ENCODE data around the gene SEZ6.

Gene SEZ6

DNA sequence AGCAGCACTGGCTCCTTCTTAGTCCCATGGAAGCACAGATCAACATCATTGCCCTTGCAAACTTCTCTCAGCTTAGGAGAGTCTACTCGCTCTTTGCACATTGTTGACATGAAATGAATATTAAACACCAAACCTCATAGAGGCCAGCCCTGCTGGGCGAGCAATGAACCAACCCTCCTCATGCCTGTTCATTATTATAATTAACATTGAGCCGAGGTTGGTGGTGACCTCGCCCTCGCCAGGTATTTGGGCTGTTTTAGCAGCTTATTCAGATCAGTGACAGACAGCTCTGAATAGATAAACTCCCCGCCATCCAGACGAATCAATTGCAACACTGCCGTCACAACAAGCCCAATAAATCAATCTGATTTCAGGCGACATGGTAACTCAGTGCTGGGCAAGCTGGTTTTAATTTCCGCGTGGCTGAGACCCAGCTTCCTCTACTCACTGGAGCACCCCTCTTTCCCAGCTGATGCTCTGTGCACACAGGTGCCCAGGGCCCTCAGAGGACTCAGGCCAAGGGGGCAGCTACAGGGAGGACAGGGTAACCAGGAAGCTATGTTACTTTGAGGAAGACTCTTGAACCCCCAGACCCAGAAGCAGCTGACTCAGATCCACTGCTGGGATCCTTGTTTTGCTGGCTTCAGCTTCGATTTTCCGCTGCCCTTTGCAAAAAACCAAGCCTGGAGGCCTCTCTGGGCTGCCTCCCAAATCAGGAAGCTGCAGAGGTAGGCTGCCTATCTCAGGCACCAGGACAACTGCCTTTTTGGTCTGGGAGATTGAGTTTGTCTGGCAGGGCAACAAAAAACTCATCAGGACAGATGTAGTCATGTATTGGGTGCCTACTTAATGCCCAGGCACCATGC is 10.7 kb upstream of the SEZ6 start:
- no peak overlapping the region for H3K27ac ChIP-seq (ENCODE audit: low read depth, low read length)
- no peaks in the 10 kb centered on the region for H3K9me3 ChIP-seq (ENCODE audit: control insufficient read depth, insufficient read depth, low read length)
- no peak overlapping the region for H3K9ac ChIP-seq (ENCODE audit: low read depth, low read length)
- no peak overlapping the region for H3K4me3 ChIP-seq (ENCODE audit: low read depth, low read length)
- H3K4me1 ChIP-seq (ENCODE audit: control insufficient read depth, insufficient read depth, low read length), result peaks cover 45% of the 10 kb centered on the region
- H3K27me3 ChIP-seq (ENCODE audit: control insufficient read depth, insufficient read depth, low read length), result peaks cover 11% of the 10 kb centered on the region; the same call in 1 of the 2 replicates
- H3K36me3 ChIP-seq (ENCODE audit: control insufficient read depth, insufficient read depth, low read length), result no peaks in the 10 kb centered on the region

DNA sequence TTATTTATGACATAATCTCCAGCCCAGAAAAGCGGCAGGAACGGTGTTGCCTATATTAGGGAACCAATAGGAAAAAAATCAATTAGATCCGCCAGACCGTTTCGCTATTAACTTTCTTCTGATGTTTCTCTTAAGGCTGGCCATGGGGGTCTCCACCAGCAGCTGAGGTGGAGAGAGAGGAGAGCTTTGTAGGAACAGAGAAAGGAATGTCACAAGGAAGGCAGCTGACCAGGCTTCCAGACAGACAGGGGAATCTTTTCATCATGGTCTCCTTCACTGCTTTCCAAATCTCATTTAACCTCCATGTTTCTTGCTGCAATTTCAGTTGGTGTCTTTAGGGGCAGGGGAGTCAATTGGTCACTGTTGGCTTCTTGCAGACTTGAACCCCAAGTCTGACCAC is 8.9 kb upstream of the SEZ6 start:
- Histone ChIP-seq H3K36me3 (ENCODE audit: control insufficient read depth, insufficient read depth, low read length) (no peaks in the 10 kb centered on the region), H3K4me3 (ENCODE audit: low read depth, low read length) (no peak overlapping the region), H3K9ac (ENCODE audit: low read depth, low read length) (no peak overlapping the region), H3K4me1 (ENCODE audit: control insufficient read depth, insufficient read depth, low read length) (peaks cover 50% of the 10 kb centered on the region), H3K9me3 (ENCODE audit: control insufficient read depth, insufficient read depth, low read length) (no peaks in the 10 kb centered on the region), H3K27ac (ENCODE audit: low read depth, low read length) (no peak overlapping the region), H3K27me3 (ENCODE audit: control insufficient read depth, insufficient read depth, low read length) (no peaks in the 10 kb centered on the region)

- Histone ChIP-seq H3K4me3 (ENCODE audit: low read depth, low read length) (no peak overlapping the region), H3K27ac (ENCODE audit: low read depth, low read length) (no peak overlapping the region), H3K27me3 (ENCODE audit: control insufficient read depth, insufficient read depth, low read length) (peaks cover 2% of the 10 kb centered on the region; the same call in 1 of the 2 replicates), H3K9ac (ENCODE audit: low read depth, low read length) (no peak overlapping the region), H3K36me3 (ENCODE audit: control insufficient read depth, insufficient read depth, low read length) (no peaks in the 10 kb centered on the region), H3K9me3 (ENCODE audit: control insufficient read depth, insufficient read depth, low read length) (no peaks in the 10 kb centered on the region), H3K4me1 (ENCODE audit: control insufficient read depth, insufficient read depth, low read length) (peaks cover 52% of the 10 kb centered on the region)
Measured at GRCh38 chr17:29012535-29012934, 6.7 kb upstream of the SEZ6 start.

GRCh38 chr17:29010586-29010985 is 4.8 kb upstream of the SEZ6 start:
- no peak overlapping the region for H3K27ac ChIP-seq (ENCODE audit: low read depth, low read length)
- H3K27me3 ChIP-seq (ENCODE audit: control insufficient read depth, insufficient read depth, low read length), result peaks cover 17% of the 10 kb centered on the region; the same call in 1 of the 2 replicates
- no peak overlapping the region for H3K9ac ChIP-seq (ENCODE audit: low read depth, low read length)
- H3K9me3 ChIP-seq (ENCODE audit: control insufficient read depth, insufficient read depth, low read length), result no peaks in the 10 kb centered on the region
- H3K36me3 ChIP-seq (ENCODE audit: control insufficient read depth, insufficient read depth, low read length), result no peaks in the 10 kb centered on the region
- H3K4me3 ChIP-seq (ENCODE audit: low read depth, low read length), result no peak overlapping the region
- H3K4me1 ChIP-seq (ENCODE audit: control insufficient read depth, insufficient read depth, low read length), result peaks cover 43% of the 10 kb centered on the region

DNA sequence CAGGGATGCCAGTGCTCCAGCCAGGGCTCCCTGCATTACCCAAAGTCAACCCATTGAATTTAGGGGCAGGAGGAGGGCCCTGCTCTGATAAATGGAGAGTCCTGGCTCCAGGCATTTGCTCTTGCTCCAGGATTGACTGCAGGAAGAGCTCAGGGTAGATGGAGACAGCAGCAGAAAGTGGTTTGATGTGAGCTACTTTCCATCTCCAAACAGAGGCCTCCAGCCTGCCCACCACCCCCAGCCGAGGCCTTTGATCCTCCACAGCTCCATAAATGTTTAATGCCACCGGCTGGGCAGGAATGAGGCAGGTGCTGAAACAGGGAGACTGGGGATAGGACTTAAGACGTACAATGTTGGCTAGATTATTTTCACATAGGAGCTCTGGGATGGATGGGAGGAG is 4.3 kb upstream of the SEZ6 start:
- no peaks in the 10 kb centered on the region for H3K9me3 ChIP-seq (ENCODE audit: control insufficient read depth, insufficient read depth, low read length)
- no peak overlapping the region for H3K9ac ChIP-seq (ENCODE audit: low read depth, low read length)
- peak overlapping the region; percentile 48 for H3K27ac ChIP-seq (ENCODE audit: low read depth, low read length)
- peaks cover 43% of the 10 kb centered on the region for H3K4me1 ChIP-seq (ENCODE audit: control insufficient read depth, insufficient read depth, low read length)
- no peak overlapping the region for H3K4me3 ChIP-seq (ENCODE audit: low read depth, low read length)
- H3K27me3 ChIP-seq (ENCODE audit: control insufficient read depth, insufficient read depth, low read length), result peaks cover 20% of the 10 kb centered on the region
- H3K36me3 ChIP-seq (ENCODE audit: control insufficient read depth, insufficient read depth, low read length), result no peaks in the 10 kb centered on the region

- H3K4me1 ChIP-seq (ENCODE audit: control insufficient read depth, insufficient read depth, low read length), result peaks cover 39% of the 10 kb centered on the region
- no peak overlapping the region for H3K27ac ChIP-seq (ENCODE audit: low read depth, low read length)
- peaks cover 35% of the 10 kb centered on the region for H3K27me3 ChIP-seq (ENCODE audit: control insufficient read depth, insufficient read depth, low read length)
- no peaks in the 10 kb centered on the region for H3K9me3 ChIP-seq (ENCODE audit: control insufficient read depth, insufficient read depth, low read length)
- H3K36me3 ChIP-seq (ENCODE audit: control insufficient read depth, insufficient read depth, low read length), result no peaks in the 10 kb centered on the region
- H3K4me3 ChIP-seq (ENCODE audit: low read depth, low read length), result no peak overlapping the region
- no peak overlapping the region for H3K9ac ChIP-seq (ENCODE audit: low read depth, low read length)
Measured at GRCh38 chr17:29008591-29008990, 2.8 kb upstream of the SEZ6 start.

GRCh38 chr17:29007860-29008455 is 2.1 kb upstream of the SEZ6 start:
- peaks cover 45% of the 10 kb centered on the region for H3K4me1 ChIP-seq (ENCODE audit: control insufficient read depth, insufficient read depth, low read length)
- H3K9me3 ChIP-seq (ENCODE audit: control insufficient read depth, insufficient read depth, low read length), result no peaks in the 10 kb centered on the region
- H3K36me3 ChIP-seq (ENCODE audit: control insufficient read depth, insufficient read depth, low read length), result no peaks in the 10 kb centered on the region
- no peak overlapping the region for H3K9ac ChIP-seq (ENCODE audit: low read depth, low read length)
- no peak overlapping the region for H3K27ac ChIP-seq (ENCODE audit: low read depth, low read length)
- no peak overlapping the region for H3K4me3 ChIP-seq (ENCODE audit: low read depth, low read length)
- peaks cover 40% of the 10 kb centered on the region for H3K27me3 ChIP-seq (ENCODE audit: control insufficient read depth, insufficient read depth, low read length)

GRCh38 chr17:29007456-29007855 is 1.6 kb upstream of the SEZ6 start:
- no peak overlapping the region for H3K4me3 ChIP-seq (ENCODE audit: low read depth, low read length)
- no peaks in the 10 kb centered on the region for H3K9me3 ChIP-seq (ENCODE audit: control insufficient read depth, insufficient read depth, low read length)
- H3K9ac ChIP-seq (ENCODE audit: low read depth, low read length), result no peak overlapping the region
- H3K36me3 ChIP-seq (ENCODE audit: control insufficient read depth, insufficient read depth, low read length), result no peaks in the 10 kb centered on the region
- peaks cover 43% of the 10 kb centered on the region for H3K27me3 ChIP-seq (ENCODE audit: control insufficient read depth, insufficient read depth, low read length)
- peaks cover 50% of the 10 kb centered on the region for H3K4me1 ChIP-seq (ENCODE audit: control insufficient read depth, insufficient read depth, low read length)
- no peak overlapping the region for H3K27ac ChIP-seq (ENCODE audit: low read depth, low read length)

- H3K27ac ChIP-seq (ENCODE audit: low read depth, low read length), result no peak overlapping the region
- no peaks in the 10 kb centered on the region for H3K36me3 ChIP-seq (ENCODE audit: control insufficient read depth, insufficient read depth, low read length)
- peaks cover 43% of the 10 kb centered on the region for H3K27me3 ChIP-seq (ENCODE audit: control insufficient read depth, insufficient read depth, low read length)
- H3K9me3 ChIP-seq (ENCODE audit: control insufficient read depth, insufficient read depth, low read length), result no peaks in the 10 kb centered on the region
- H3K4me3 ChIP-seq (ENCODE audit: low read depth, low read length), result no peak overlapping the region
- H3K9ac ChIP-seq (ENCODE audit: low read depth, low read length), result no peak overlapping the region
- peaks cover 36% of the 10 kb centered on the region for H3K4me1 ChIP-seq (ENCODE audit: control insufficient read depth, insufficient read depth, low read length)
Measured at GRCh38 chr17:29004081-29004692, 1.6 kb downstream of the SEZ6 start.

- no peaks in the 10 kb centered on the region for H3K36me3 ChIP-seq (ENCODE audit: control insufficient read depth, insufficient read depth, low read length)
- no peak overlapping the region for H3K4me3 ChIP-seq (ENCODE audit: low read depth, low read length)
- H3K27ac ChIP-seq (ENCODE audit: low read depth, low read length), result no peak overlapping the region
- peaks cover 48% of the 10 kb centered on the region for H3K27me3 ChIP-seq (ENCODE audit: control insufficient read depth, insufficient read depth, low read length)
- no peak overlapping the region for H3K9ac ChIP-seq (ENCODE audit: low read depth, low read length)
- peaks cover 32% of the 10 kb centered on the region for H3K4me1 ChIP-seq (ENCODE audit: control insufficient read depth, insufficient read depth, low read length)
- H3K9me3 ChIP-seq (ENCODE audit: control insufficient read depth, insufficient read depth, low read length), result no peaks in the 10 kb centered on the region
Measured at GRCh38 chr17:29003289-29003688, 2.5 kb downstream of the SEZ6 start.

DNA sequence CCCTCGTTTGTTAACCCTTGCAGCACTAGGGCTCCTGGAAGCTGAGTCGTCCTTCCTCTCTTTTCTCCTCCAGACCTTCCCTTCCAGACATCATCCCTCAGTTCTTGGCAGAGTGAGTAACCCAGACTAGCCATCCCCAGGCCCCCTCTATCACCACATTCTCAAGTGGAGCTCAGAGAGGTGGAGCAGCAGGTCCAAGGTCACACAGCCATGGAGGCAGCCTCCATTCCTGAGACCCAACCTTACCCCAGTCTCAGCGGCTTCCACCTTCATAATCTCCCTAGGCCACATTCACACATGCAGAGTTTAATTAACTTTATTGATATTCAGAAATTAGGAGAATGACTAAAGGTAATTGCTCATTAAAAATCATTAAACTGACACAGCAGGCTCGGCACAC is 3.0 kb downstream of the SEZ6 start:
- Histone ChIP-seq H3K4me3 (ENCODE audit: low read depth, low read length) (no peak overlapping the region), H3K9me3 (ENCODE audit: control insufficient read depth, insufficient read depth, low read length) (no peaks in the 10 kb centered on the region), H3K4me1 (ENCODE audit: control insufficient read depth, insufficient read depth, low read length) (peaks cover 27% of the 10 kb centered on the region), H3K27me3 (ENCODE audit: control insufficient read depth, insufficient read depth, low read length) (peaks cover 48% of the 10 kb centered on the region), H3K36me3 (ENCODE audit: control insufficient read depth, insufficient read depth, low read length) (no peaks in the 10 kb centered on the region), H3K9ac (ENCODE audit: low read depth, low read length) (no peak overlapping the region), H3K27ac (ENCODE audit: low read depth, low read length) (no peak overlapping the region)
